Breast epithelium (tissue), 4 donors: ENCODE data around the gene ASIC1. TPM values are rescaled to one million over a fixed set of nuclear protein-coding genes. Genes with fewer than 3 reads are reported as not detected.
A peak's percentile ranks its signal among the peaks of the same experiment; 100 is the strongest.

ENCODE experiments used
- DNase-seq, 2 donors: peaks; one replicate each; pipeline ENCODE4 v3.0.0-alpha.2; 2019; ENCODE audit warnings: low spot score in 2 of 2
- H3K27ac ChIP-seq, 2 donors: fragments of 200-600 bp; sonication (generic) in 1 of 2; one replicate each; pipeline ENCODE4 v1.5.1; 2016 to 2019; ENCODE audit warnings: mild to moderate bottlenecking in 1 of 2
- H3K27me3 ChIP-seq, 2 donors: fragments of 200-600 bp; sonication (generic) in 1 of 2; one replicate each; pipeline versions ENCODE4 v1.5.1 to v1.6.0; 2017 to 2019; ENCODE audit warnings: control low read depth in 1 of 2, mild to moderate bottlenecking in 1 of 2
- H3K36me3 ChIP-seq: fragments of 200-600 bp; one replicate; pipeline ENCODE4 v1.5.1; 2019
- H3K4me1 ChIP-seq, 2 donors: fragments of 200-600 bp; sonication (generic); one replicate each; pipeline ENCODE4 v1.5.1; 2016 to 2019; ENCODE audit warnings: control low read depth in 1 of 2
- H3K4me3 ChIP-seq, 3 donors: fragments of 200-600 bp; sonication (generic); 1 replicate in 2 of 3; 2 replicates in 1 of 3; pipeline ENCODE4 v1.5.1; 2016 to 2019; ENCODE audit warnings: mild to moderate bottlenecking in 3 of 3, moderate library complexity in 2 of 3
- H3K9me3 ChIP-seq, 2 donors: fragments of 200-600 bp; sonication (generic) in 1 of 2; one replicate each; pipeline ENCODE4 v1.5.1; 2016 to 2019; ENCODE audit warnings: control low read depth in 1 of 2
- CTCF ChIP-seq, 3 donors: fragments of 450-650 bp; IDR thresholded peaks; one replicate each; pipeline ENCODE4 v1.5.1; 2016 to 2017; ENCODE audit warnings: antibody characterized with exemption in 3 of 3, mild to moderate bottlenecking in 3 of 3, moderate library complexity in 3 of 3
- POLR2A ChIP-seq: fragments of 450-650 bp; IDR thresholded peaks from one replicate; pipeline ENCODE4 v1.6.1; 2016; ENCODE audit warnings: antibody characterized with exemption, mild to moderate bottlenecking, moderate library complexity
- POLR2AphosphoS5 ChIP-seq, 3 donors: sonication (generic); formaldehyde crosslinking; IDR thresholded peaks; one replicate each; pipeline ENCODE4 v1.6.1; 2017; ENCODE audit warnings: antibody characterized with exemption in 3 of 3
- intact Hi-C: fragments of 100-400 bp; cut with DNase I; formaldehyde crosslinking; loops from one replicate; pipeline ENCODE4 v1.15.1; 2023; ENCODE audit warnings: low total_unique reads
- total RNA-seq, 3 donors: library from RNA; depleted of rRNA; stranded (reverse); fragments of >200 nt; gene quantifications; one replicate each; pipeline ENCODE4 v1.1.0, GENCODE V29; 2016

The ASIC1 gene
- total RNA-seq, 3 donors from 2014 or later = 0.80 to 0.98 (median 0.88) TPM

- intact Hi-C loops = no loop called here
Measured at GRCh38 chr12:50017641-50018040, 39.8 kb upstream of the ASIC1 start.

GRCh38 chr12:50018154-50018553 lies 39.2 kb upstream of the ASIC1 start:
- intact Hi-C loops = no loop called here
- no peak overlapping the region for H3K4me3 ChIP-seq
- no peak for DNase-seq
- H3K27ac ChIP-seq = no peak overlapping the region
- no peaks in the 10 kb centered on the region for H3K4me1 ChIP-seq
- H3K9me3 ChIP-seq = no peaks in the 10 kb centered on the region
- TF ChIP-seq POLR2A = no peak
- no peak for TF ChIP-seq CTCF (IDR thresholded peaks at IDR 0.05)
- TF ChIP-seq POLR2AphosphoS5 (IDR thresholded peaks at IDR 0.05) = no peak
- H3K36me3 ChIP-seq = no peaks in the 10 kb centered on the region
- no peaks in the 10 kb centered on the region for H3K27me3 ChIP-seq

More at GRCh38 chr12:50017641-50018040, 39.8 kb upstream of the ASIC1 start:
- DNase-seq = no peak
- TF ChIP-seq POLR2A = no peak
- no peak for TF ChIP-seq POLR2AphosphoS5 (IDR thresholded peaks at IDR 0.05)
- TF ChIP-seq CTCF (IDR thresholded peaks at IDR 0.05) = no peak
- H3K9me3 ChIP-seq = no peaks in the 10 kb centered on the region
- H3K27me3 ChIP-seq = no peaks in the 10 kb centered on the region
- H3K4me1 ChIP-seq = no peaks in the 10 kb centered on the region
- peak overlapping the region in 1 of 2 donors; percentile 43 for H3K27ac ChIP-seq
- H3K4me3 ChIP-seq = no peak overlapping the region
- no peaks in the 10 kb centered on the region for H3K36me3 ChIP-seq

GRCh38 chr12:50018968-50019367 lies 38.4 kb upstream of the ASIC1 start:
- DNase-seq = no peak
- Histone ChIP-seq H3K27ac (no peak overlapping the region), H3K27me3 (no peaks in the 10 kb centered on the region), H3K4me1 (no peaks in the 10 kb centered on the region), H3K9me3 (no peaks in the 10 kb centered on the region), H3K36me3 (no peaks in the 10 kb centered on the region), H3K4me3 (no peak overlapping the region)
- TF ChIP-seq POLR2AphosphoS5 (IDR thresholded peaks at IDR 0.05) (no peak), CTCF (IDR thresholded peaks at IDR 0.05) (no peak), POLR2A (no peak)
- intact Hi-C loops = no loop called here

DNA sequence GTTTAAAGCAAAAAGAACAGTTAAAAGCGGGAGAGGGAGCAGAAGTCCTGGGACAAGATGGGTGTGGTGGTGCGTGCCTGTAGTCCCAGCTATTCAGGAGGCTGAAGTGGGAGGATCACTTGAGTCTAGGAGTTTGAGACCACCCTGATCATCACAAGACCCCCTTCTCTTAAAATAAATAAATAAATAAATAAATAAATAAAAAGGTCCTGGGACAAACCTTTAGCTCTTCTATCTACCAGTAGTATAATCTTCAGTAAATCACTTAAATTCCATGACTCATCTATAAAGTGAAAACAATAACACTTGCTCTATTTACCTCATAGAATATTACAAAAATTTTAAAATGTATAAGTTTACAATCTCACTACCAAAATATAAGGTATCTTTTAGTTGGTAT lies 37.9 kb upstream of the ASIC1 start:
- H3K36me3 ChIP-seq = no peaks in the 10 kb centered on the region
- H3K27me3 ChIP-seq = no peaks in the 10 kb centered on the region
- H3K27ac ChIP-seq = no peak overlapping the region
- intact Hi-C loops = no loop called here
- H3K4me3 ChIP-seq = no peak overlapping the region
- TF ChIP-seq POLR2AphosphoS5 (IDR thresholded peaks at IDR 0.05) (no peak), CTCF (IDR thresholded peaks at IDR 0.05) (no peak), POLR2A (no peak)
- DNase-seq = no peak
- H3K4me1 ChIP-seq = no peaks in the 10 kb centered on the region
- no peaks in the 10 kb centered on the region for H3K9me3 ChIP-seq

GRCh38 chr12:50021031-50021430 lies 36.4 kb upstream of the ASIC1 start:
- Histone ChIP-seq H3K4me3 (no peak overlapping the region), H3K4me1 (no peaks in the 10 kb centered on the region), H3K27me3 (no peaks in the 10 kb centered on the region), H3K36me3 (no peaks in the 10 kb centered on the region), H3K9me3 (no peaks in the 10 kb centered on the region), H3K27ac (no peak overlapping the region)
- DNase-seq = no peak
- intact Hi-C loops = no loop called here
- no peak for TF ChIP-seq CTCF (IDR thresholded peaks at IDR 0.05)
- no peak for TF ChIP-seq POLR2AphosphoS5 (IDR thresholded peaks at IDR 0.05)
- TF ChIP-seq POLR2A = no peak
